ENCODE measurements around the gene LCAT.
"Not testable (repeated sequence)": the region's sequence is repeated elsewhere in the genome, so short reads cannot be mapped to it uniquely, and the experiment has no call there.

Gene LCAT, protein sequence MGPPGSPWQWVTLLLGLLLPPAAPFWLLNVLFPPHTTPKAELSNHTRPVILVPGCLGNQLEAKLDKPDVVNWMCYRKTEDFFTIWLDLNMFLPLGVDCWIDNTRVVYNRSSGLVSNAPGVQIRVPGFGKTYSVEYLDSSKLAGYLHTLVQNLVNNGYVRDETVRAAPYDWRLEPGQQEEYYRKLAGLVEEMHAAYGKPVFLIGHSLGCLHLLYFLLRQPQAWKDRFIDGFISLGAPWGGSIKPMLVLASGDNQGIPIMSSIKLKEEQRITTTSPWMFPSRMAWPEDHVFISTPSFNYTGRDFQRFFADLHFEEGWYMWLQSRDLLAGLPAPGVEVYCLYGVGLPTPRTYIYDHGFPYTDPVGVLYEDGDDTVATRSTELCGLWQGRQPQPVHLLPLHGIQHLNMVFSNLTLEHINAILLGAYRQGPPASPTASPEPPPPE
- 3.3 to 9.3 (median 7.0) reads per million in 4 experiments for total RNA-seq

DNA sequence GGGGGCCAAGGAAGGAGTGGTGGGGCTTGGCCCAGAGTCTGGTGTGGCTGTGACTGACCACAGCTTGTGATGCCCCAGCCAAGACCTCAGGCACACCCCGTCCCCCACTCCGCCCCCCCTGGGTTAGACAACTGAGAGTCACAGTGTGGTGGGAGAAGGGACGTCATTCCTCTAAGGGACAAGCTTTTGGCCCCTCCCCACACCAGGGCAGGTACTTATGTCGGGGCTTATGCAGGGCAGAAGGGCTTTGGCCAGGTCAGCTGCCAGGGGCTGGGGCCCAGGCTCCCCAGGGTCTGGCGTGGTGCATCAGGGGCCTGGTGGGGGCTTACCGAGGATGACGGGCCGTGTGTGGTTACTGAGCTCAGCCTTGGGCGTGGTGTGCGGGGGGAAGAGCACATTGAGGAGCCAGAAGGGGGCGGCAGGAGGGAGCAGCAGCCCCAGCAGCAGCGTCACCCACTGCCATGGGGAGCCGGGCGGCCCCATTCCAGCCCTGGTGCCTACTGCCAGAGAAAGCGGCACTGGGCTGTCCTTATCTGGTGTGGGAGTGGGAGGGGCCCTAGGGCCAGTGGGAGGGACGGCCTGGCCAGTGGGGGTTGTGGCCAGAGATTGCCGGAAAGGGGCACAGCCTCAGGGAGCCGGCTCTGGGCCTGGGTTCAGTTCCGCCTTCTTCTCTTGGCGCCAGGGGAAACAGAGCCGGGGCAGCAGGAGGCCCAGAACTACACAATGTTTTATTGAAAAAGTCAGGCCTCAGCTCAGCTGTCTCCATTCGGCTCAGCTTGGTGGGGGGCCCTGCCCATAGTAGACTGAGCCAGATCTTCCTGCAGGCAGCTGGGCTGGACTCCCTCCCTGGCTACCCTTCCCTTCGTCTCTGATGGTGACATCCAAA lies at the start of gene LCAT:
Gene LCAT (minus strand): TSS at position 502 of the 886 bp plus-strand sequence. CDS start 19 bp downstream, at position 483.
- DNase-seq, result no peak

DNA sequence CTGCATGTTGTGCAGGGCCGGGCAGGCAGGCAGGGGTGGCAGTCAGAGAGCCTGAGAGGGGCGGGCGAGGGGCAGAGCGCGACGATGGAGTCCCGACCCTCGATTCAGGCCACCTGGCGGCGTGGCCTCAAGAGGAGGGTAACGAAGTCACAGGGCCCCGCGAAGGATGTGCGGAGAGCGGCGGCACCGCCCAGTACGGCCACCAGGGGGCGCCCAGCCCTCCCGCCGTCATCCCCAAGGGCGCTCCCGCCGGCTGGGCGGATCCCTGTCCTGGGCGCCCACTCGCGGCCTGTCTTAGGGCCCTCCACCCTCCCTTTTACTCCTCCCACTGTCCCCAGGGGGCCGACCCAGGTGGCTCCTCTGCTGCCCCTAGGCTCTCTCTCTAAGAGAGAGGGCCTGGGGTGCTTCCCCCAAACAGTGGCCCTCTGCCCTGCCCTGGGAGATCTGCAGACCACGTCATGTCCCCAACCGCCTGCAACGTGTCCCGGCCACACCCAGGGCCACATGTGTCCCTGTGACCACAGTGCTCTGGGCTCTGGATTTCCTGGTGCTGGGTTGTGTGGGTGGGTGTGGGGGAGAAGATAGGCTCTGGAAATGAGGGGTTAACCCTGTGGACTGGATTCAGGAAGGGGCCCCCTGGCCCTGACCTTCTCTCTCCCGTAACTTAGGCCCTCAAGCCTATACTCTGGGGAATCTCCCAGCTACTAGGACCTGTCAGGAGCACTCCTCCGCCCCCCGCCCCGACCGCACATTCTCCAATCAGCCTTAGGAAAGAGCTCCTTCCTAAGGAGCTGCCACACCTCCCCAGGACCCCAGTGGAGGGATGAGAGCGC lies 49.5 kb upstream of the LCAT start:
- peak; percentile 74 for DNase-seq

DNA sequence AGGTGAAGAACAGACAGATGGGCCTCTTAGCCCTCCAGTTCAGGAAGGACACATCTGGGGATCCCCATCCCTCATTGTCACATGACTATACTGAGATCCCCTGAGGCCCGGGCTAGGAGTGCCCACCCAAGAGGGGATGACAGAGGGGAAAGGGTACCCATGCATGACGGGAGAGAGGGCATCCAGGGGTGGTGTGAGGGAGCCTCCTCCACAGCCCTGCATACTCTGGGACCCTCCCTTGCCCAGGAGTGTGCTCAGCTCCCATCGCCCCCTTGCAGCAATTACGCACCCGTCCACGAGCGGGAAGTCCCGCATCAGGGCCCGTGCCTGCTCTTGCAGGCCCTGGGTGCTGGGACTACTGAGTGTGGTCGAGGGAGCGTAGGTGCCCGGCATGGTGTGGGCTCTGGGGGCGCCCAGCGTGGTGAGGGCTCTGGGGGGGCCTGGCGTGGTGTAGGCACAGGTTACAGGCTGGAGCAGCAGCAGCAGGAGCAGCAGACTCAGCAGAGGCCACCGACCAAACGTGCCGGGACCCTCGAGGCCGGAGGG lies 48.8 kb upstream of the LCAT start:
- no peak for DNase-seq

DNA sequence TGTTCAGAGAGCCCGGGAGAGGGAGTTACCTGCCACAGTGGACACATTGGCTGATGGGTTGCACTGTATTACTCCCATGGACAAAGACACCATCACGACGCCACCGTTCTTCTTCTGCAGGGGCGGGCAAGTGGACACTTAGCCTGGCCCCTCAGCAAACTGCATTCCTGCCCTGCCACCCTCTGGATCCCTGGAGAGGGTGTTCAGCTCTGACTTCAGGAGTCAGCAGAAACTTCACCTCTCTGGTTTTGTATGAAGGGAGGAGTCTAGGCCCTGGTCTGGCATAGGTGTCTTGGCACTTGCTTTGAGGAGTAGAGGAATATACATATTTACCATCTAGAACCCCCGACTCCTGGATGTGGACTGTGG lies 46.1 kb upstream of the LCAT start:
- no peak for DNase-seq

DNA sequence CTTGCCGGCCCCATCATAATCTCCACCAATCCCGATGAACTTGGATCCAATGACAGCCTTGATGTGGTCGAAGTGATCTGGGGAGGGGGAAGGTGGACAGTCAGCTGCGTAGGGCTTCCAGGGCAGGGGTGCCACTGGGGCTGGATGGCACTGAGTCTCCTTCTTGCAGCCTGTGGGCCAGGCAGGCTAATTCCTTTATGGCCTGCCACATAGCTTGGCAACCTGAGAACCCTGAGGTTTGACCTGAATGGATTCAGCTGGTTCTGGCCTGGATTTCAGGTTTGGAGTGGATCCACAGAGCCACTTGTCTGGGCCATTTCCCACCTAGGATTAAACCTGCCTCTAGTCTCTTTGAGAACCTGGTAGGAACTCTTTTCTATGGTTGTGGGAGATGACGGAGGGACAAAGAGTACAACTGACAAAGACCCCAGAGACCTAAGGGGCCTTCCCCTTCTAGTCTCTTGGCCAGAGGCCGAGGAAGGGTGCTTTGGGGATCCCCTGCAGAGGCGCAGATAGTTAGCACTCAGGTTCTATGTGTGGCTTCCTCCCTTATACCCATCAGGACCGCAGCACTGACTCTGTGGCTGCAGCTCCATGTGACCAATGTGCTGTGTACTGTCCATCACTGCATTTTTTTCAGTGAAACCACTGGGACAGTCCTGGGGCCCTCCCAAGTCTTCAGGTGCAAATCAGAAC lies 45.5 kb upstream of the LCAT start:
- DNase-seq, result no peak

DNA sequence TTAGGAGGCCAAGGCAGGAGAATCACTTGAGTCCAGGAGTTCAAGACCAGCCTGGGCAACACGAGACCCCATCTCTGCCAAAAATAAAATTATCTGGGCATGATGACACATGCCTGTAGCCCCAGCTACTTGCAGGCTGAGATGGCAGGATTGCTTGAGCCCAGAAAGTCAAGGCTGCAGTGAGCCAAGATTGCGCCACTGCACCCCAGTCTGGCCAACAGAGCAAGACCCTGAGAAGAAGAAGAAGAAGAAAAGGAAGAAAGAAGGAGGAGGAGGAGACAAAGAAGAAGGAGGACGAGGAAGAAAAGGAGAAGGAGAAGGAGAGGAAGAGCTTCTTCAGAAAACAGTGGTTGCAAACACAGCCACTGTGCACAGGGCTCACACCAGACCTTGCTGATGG lies 44.8 kb upstream of the LCAT start:
- no peak for DNase-seq

DNA sequence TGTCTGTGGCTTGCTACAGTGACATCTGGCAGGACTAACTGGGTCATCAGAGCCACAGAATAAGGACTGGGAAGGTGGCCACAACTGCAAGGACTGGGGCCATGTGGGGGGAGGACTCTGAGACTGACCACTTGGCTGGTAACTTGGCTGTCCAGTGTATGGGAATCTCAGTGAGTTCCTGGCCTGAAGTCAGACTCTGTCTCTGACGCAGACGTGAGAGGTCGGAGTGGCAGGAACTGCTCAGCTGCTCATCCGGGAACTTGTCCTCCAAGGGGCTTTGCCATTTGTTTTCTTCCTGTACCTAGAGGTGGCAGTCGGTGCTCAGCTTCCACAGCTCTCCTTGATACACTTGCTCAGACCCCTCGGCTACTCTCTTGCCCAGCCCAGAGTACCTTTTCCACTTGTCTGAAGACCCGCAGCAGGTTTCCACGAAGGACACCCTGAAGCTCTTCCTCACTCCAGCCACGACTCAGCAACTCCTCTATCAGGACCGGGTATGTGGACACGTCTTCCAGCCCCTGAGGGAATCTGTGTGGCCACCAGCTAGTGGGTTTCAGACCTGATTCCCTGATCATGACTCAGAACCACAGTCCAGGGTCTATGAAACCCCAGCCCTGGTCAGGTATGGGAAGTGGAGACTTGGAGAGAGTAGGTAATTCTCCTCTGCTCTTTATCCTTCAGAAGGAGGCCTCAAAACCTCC lies 43.7 kb upstream of the LCAT start:
- DNase-seq, result no peak

DNA sequence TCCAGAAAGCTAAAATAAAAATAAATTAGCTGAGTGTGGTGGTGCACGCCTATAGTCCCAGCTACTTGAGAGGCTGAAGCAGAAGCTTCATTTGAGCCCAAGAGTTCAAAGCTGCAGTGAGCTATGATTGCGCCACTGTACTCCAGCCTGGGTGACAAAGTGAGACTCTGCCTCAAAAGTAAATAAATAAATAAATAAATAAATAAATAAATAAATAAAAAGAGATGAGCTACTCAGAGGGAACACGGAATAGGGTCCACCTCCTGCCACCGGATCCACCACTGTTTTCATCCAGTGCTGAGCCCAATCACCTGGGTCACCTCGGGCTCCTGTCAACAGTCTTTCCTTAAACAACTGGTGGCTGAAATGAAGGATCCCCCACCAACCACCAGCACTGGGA lies 43.0 kb upstream of the LCAT start:
- no peak for DNase-seq

DNA sequence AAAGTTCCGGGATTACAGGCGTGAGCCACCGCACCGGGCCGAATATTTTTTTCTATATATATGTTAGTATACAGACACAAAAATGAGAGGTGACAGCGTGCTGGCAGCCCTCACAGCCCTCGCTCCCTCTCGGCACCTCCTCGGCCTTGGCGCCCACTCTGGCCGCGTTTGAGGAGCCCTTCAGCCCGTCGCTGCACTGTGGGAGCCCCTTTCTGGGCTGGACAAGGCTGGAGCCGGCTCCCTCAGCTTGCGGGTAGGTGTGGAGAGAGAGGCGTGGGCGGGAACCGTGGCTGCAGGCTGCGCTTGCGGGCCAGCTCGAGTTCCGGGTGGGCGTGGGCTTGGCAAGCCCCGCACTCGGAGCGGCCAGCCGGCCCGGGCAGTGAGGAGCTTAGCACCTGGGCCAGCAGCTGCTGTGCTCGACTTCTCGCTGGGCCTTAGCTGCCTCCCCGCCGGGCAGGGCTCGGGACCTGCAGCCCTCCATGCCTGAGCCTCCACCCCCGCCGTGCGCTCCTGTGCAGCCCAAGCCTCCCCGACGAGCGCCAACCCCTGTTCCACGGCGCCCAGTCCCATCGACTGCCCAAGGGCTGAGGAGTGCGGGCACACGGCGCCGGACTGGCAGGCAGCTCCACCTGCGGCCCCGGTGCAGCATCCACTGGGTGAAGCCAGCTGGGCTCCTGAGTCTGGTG lies 38.2 kb upstream of the LCAT start:
- no peak for DNase-seq

DNA sequence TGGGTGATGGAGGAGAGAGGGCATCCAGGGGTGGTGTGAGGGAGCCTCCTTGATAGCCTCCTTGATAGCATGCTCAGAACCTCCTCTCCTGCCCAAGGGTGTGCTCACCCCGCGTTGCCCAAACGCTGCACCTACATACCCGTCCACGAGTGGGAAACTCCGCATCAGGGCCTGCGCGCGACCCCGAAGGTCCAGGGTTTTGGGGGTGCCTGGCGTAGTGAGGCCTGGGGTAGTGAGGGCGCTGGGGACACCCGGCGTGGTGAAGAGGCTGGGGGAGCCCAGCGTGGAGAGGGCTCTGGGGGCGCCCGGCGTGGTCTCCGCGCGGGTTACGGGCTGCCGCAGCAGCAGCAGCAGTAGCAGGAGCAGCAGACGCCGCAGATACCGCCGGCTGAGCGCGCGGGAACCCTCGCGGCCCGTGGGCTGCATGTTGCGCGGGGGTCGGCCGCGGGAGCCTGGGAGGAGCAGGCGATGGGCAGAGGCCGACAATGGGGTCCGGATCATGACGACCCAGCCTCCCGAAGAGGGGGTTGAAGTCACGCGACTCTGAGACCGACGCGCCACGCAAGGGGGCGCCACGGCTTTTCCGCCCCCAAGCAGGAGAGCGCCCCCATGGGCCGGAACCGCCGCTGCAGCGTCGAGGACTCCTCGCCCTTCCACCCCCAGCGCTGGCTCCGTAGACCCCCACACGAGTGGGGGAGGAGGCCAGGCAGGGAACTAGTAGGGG lies 36.2 kb upstream of the LCAT start, which contains the start of gene DPEP3:
Gene DPEP3 (minus strand): TSS at position 545 of the 724 bp plus-strand sequence. CDS start 119 bp downstream, at position 426.
- DNase-seq, result no peak

DNA sequence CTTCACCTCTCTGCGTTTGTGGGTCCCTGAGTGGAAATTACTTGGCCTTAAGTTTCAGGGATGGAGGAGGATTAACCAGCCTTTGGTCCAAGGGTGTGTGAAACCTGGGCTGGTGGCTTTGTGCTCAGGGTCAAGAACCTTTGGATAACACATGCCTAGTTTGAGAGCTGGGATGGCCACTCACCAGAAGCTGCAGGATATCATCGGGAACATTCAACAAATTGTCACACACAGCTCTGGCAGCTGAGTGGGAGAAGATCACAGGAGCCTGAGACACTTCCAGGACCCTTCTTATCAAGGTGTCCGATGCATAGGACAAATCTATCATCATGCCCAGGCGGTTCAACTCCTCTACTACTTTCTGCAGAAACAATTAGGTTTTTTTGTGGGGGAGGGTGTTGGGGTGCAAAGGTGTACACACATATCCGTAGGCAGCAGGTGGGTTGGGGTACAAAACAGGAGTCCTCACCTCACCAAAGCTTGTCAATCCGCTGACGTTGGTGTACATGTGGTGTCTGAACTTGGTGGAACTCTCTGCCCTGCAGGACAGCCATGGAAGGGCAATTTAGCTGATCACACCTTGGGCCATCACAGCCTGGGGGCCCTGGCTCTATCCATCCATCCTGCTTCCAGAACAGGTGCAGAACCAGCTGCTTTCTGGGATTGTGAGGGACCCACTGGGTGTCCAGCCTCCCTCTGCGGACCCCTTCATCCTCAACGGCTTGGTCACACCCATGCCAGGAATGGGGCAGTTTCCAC lies 33.7 kb upstream of the LCAT start:
- no peak for DNase-seq

DNA sequence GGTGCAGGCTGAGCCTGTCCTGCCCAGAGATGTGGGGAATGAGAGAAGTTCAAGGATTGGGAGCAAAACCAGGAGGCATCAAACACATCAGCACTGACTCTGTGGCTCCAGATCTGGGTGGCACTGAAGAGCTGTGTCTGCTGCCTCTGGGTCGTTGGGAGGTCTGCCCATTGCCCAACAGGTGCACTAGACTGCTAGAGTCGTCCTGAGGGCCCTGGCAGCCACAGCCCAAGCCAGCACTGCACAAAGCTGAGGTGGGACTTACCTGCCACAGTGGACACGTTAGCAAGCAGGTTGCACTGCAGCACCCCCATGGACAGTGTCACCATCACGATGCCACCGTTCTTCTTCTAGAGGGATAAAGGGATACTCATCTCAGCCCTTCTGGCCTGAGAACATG lies 33.1 kb upstream of the LCAT start:
- DNase-seq, result no peak

DNA sequence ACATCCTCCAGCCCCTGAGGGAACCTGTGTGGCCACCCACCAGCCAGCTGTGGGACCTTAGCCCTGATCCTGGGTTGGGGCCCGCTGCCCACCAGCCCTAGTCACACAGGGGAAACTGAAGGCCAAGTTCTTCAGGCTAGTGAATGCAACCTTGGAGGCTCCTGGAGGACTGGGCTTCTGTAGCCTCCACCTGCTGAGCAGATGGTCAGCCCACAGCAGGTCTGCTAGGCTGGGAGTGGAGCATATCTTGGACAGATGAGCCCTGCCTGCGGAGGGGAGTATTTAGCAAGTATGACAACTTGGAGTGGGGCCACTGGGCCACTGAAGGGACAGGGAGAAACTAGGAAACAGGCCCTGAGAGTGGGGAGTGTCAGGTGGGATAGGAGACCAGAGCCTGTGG lies 32.3 kb upstream of the LCAT start:
- no peak for DNase-seq

DNA sequence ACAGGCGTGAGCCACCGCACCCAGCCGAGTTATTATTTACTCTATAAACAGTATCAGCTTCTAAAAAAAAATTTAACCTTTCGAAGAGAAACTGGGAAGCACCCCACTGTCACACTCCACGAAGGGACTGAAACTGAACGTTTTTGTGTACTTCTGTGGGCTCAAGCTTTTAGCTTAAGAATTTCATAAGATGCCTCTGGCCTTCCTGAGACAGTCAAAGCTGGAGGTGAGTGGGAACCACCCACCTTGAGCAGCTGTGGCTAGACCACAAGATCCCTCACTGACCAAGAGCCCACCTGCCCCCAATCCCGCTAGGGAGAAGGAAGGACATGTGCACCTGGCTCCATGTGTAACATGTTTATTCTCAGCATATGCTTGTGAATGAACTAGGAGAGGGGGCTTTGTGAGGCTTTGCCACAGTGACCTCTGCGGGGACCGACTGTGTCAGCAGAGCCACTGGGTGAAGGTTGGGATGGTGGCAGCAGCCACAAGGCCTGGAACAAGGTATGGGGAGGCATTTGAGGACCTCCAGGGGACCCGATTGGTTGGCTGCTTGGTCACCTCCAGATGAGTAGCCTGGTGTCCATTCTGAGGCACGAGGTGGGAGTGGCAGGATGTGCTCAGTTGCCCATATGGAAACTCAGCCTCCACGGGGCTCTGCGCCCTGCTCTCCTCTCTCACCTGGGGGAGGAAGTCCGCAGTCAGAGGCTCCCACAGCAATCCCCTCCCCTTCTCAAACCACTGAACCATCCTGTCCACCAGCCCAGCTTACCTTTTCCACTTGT lies 31.6 kb upstream of the LCAT start:
- DNase-seq, result no peak

DNA sequence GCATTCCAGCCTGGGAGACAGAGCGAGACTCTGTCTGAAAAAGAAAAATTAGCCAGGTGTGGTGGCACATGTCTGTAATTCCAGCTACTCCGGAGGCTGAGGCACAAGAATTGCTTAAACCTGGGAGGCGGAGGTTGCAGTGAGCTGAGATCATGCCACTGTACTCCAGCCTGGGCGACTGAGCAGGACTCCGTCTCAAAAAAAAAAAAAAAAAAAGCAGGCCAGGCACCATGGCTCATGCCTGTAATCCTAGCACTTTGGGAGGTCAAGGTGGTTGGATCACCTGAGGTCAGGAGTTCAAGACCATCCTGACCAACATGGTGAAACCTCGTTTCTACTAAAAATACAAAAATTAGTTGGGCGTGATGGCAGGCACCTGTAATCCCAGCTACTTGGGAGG lies 28.4 kb upstream of the LCAT start:
- DNase-seq, result not testable (repeated sequence)

DNA sequence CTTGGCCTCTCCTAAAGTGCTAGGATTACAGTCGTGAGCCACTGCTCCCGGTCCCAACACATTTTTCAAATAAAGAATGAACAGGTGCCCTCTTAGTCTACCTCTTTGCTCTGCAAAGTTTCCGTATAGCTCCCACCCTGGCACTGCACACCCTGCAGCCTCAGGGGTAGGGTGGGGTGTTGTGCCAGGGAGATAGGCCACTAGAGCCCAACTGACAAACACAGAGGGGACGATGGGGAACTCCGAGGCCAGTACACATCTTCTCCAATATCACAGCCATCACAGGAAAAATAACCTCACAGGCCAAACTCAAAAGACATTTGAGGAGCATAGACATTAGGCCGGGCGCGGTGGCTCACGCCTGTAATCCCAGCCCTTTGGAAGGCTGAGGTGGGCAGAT lies 27.2 kb upstream of the LCAT start:
- DNase-seq, result no peak

DNA sequence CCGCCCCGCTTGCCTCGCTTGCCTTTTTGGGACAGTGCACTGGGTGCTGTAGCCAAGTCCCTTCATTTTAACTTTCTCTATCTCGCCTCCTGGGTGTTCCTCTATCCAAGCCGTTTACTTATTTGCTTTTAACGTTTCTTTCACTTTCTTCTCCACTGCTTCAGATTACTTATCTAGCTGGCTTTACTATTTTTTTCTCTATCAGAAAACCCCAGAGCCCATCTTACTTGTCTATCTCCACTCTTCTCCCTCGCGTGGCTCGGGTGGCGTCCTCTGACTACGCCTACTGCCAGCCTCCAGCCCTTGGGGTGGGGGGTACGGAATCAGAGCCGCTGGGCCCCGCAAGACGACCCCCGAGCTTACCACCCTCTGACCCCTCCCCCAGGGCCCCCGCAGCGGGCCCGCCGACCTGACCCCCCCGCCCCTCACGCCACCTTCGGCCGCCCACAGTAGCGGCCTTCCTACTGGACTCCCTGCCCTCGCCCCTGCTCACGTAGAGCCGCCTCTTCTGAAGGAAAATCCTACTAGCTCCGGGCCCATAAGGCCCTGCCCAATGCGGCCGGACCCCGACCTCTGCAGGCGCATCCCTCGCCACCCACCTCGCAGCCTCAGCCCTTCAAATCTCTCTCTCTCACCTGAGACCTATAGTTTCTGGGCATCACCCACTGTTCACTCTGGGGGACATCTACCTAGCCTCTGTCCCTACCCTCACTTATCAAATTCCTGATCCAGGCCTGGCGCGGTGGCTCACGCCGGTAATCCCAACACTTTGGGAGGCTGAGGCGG lies 25.5 kb upstream of the LCAT start:
- DNase-seq, result no peak
